Cerebellar cortex (tissue), 1 donor: Measurements from ENCODE around the gene EME1.

Source experiments
- DNase-seq: peaks from one replicate; pipeline ENCODE4 v3.0.0-alpha.2; 2015; ENCODE audit warnings: low spot score

The EME1 gene

GRCh38 chr17:50348522-50349242 lies 24.3 kb upstream of the EME1 start:
- DNase-seq: no peak

GRCh38 chr17:50349243-50349600 lies 23.8 kb upstream of the EME1 start:
- no peak for DNase-seq

- DNase-seq: no peak
These were observed 22.3 kb upstream of the EME1 start for GRCh38 chr17:50350733-50351132.

GRCh38 chr17:50352072-50352692 lies 20.8 kb upstream of the EME1 start:
- no peak for DNase-seq

- no peak for DNase-seq
These were observed 20.1 kb upstream of the EME1 start for GRCh38 chr17:50352693-50353599.

- no peak for DNase-seq
These were observed 19.3 kb upstream of the EME1 start for GRCh38 chr17:50353600-50354195.

- DNase-seq: no peak
These were observed 18.8 kb upstream of the EME1 start for GRCh38 chr17:50354198-50354597.

GRCh38 chr17:50354776-50355175 lies 18.3 kb upstream of the EME1 start:
- DNase-seq: no peak

GRCh38 chr17:50355336-50355700 lies 17.7 kb upstream of the EME1 start:
- DNase-seq: no peak

- DNase-seq: no peak
These were observed 17.2 kb upstream of the EME1 start for GRCh38 chr17:50355701-50356341.

GRCh38 chr17:50356418-50356817 lies 16.6 kb upstream of the EME1 start:
- no peak for DNase-seq

- no peak for DNase-seq
These were observed 16.0 kb upstream of the EME1 start for GRCh38 chr17:50356892-50357510.

GRCh38 chr17:50358177-50358576 lies 14.9 kb upstream of the EME1 start:
- no peak for DNase-seq

- DNase-seq: no peak
These were observed 13.9 kb upstream of the EME1 start for GRCh38 chr17:50359005-50359699.

- DNase-seq: no peak
These were observed 13.0 kb upstream of the EME1 start for GRCh38 chr17:50359998-50360461.

- DNase-seq: no peak
These were observed 12.4 kb upstream of the EME1 start for GRCh38 chr17:50360486-50361115.

GRCh38 chr17:50361561-50362480 lies 11.2 kb upstream of the EME1 start:
- DNase-seq: peak; percentile 82

GRCh38 chr17:50362661-50363060 lies 10.4 kb upstream of the EME1 start:
- DNase-seq: no peak
